HepG2 (cell line): Measurements from ENCODE around the gene MTHFR. TPM values are rescaled to one million over a fixed set of nuclear protein-coding genes. Genes with fewer than 3 reads are reported as not detected.

Source experiments
- AGO1 ChIP-seq: fragments of 200-400 bp; formaldehyde crosslinking; IDR thresholded peaks from 2 replicates; pipeline ENCODE4 v1.6.1; 2017; ENCODE audit warnings: mild to moderate bottlenecking, low read depth, low read length, moderate library complexity; ENCODE audit not compliant: poor library complexity, severe bottlenecking
- CTCF ChIP-seq: sonication (generic); formaldehyde crosslinking; IDR thresholded peaks from 2 replicates; pipeline ENCODE4 v1.5.0; 2020; ENCODE audit warnings: mild to moderate bottlenecking, missing genetic modification reagents, moderate library complexity
- HNF4G ChIP-seq, 2 experiments: sonication (generic) in 1 of 2; formaldehyde crosslinking in 1 of 2; IDR thresholded peaks; 2 replicates each; pipeline versions ENCODE4 v1.4.0 to v1.6.1; 2011 to 2020; ENCODE audit warnings: borderline replicate concordance in 2 of 2, low read depth in 2 of 2, mild to moderate bottlenecking in 2 of 2, low read length in 1 of 2, missing genetic modification reagents in 1 of 2, moderate library complexity in 1 of 2
- JARID2 ChIP-seq: sonication (generic); formaldehyde crosslinking; IDR thresholded peaks from 2 replicates; pipeline ENCODE4 v1.8.1; 2023; ENCODE audit warnings: missing genetic modification reagents, inconsistent platforms; ENCODE audit not compliant: insufficient replicate concordance
- MBD4 ChIP-seq: IDR thresholded peaks from 2 replicates; pipeline ENCODE4 v1.6.1; 2012; ENCODE audit warnings: low read length, inconsistent platforms, borderline replicate concordance
- NBN ChIP-seq: fragments of 450-650 bp; conservative IDR thresholded peaks from 2 replicates; pipeline ENCODE4 v1.6.1; 2017
- NFE2L1 ChIP-seq: sonication (generic); formaldehyde crosslinking; IDR thresholded peaks from 2 replicates; pipeline ENCODE4 v1.4.0; 2020; ENCODE audit warnings: missing genetic modification reagents, mild to moderate bottlenecking, borderline replicate concordance
- NFYB ChIP-seq: sonication (generic); formaldehyde crosslinking; IDR thresholded peaks from 2 replicates; pipeline ENCODE4 v1.4.0; 2020; ENCODE audit warnings: missing genetic modification reagents
- NR2F6 ChIP-seq, 2 experiments: IDR thresholded peaks; 2 replicates each; pipeline ENCODE4 v1.6.1; 2016; ENCODE audit warnings: antibody characterized with exemption in 1 of 2, mild to moderate bottlenecking in 1 of 2
- POLR2G ChIP-seq: fragments of 200-400 bp; formaldehyde crosslinking; IDR thresholded peaks from 2 replicates; pipeline ENCODE4 v1.6.1; 2018; ENCODE audit warnings: mild to moderate bottlenecking, low read depth, low read length, moderate library complexity
- RXRB ChIP-seq: IDR thresholded peaks from 2 replicates; pipeline ENCODE4 v1.6.1; 2016; ENCODE audit warnings: borderline replicate concordance, missing genetic modification reagents, missing compliant biosample characterization
- SUZ12 ChIP-seq: fragments of 150-350 bp; IDR thresholded peaks from 2 replicates; pipeline ENCODE4 v1.6.1; 2014; ENCODE audit warnings: low read depth, low read length
- ZMYM4 ChIP-seq: sonication (generic); formaldehyde crosslinking; IDR thresholded peaks from 2 replicates; pipeline ENCODE4 v1.8.1; 2023; ENCODE audit warnings: mild to moderate bottlenecking, missing genetic modification reagents
- ZNF33B ChIP-seq: sonication (generic); formaldehyde crosslinking; IDR thresholded peaks from 2 replicates; pipeline ENCODE4 v1.5.1; 2020; ENCODE audit warnings: mild to moderate bottlenecking, missing genetic modification reagents
- ZNF501 ChIP-seq: sonication (generic); formaldehyde crosslinking; IDR thresholded peaks from 2 replicates; pipeline ENCODE4 v1.5.1; 2020; ENCODE audit warnings: mild to moderate bottlenecking, moderate library complexity, missing genetic modification reagents
- ZNF552 ChIP-seq: sonication (generic); formaldehyde crosslinking; IDR thresholded peaks from 2 replicates; pipeline ENCODE4 v1.9.0; 2022; ENCODE audit warnings: missing genetic modification reagents, mild to moderate bottlenecking, borderline replicate concordance
- ZNF713 ChIP-seq: sonication (generic); formaldehyde crosslinking; IDR thresholded peaks from 2 replicates; pipeline ENCODE4 v1.4.0; 2020; ENCODE audit warnings: mild to moderate bottlenecking, missing genetic modification reagents
- ZSCAN30 ChIP-seq: sonication (generic); formaldehyde crosslinking; IDR thresholded peaks from 2 replicates; pipeline ENCODE4 v1.5.0; 2020; ENCODE audit warnings: mild to moderate bottlenecking, missing genetic modification reagents
- polyA plus RNA-seq, 8 experiments: library from polyadenylated mRNA; depleted of rRNA in 3 of 8; stranded (reverse) in 7 of 8; unstranded in 1 of 8; fragments of >200 nt; fragmentation: Illumina TruSeq in 4 of 8; extraction: Trizol in 4 of 8; gene quantifications; 2 replicates each; pipeline versions ENCODE4 v1.2.1 to v1.2.3, GENCODE V29; 2011 to 2016; ENCODE audit warnings: low read depth in 4 of 8, missing spikeins in 1 of 8, mixed read lengths in 1 of 8; ENCODE audit not compliant: insufficient read depth in 1 of 8
- total RNA-seq, 5 experiments: library from RNA; depleted of rRNA; stranded (reverse); fragments of >200 nt; fragmentation: Illumina TruSeq; extraction: Trizol; gene quantifications; 2 replicates each; pipeline ENCODE4 v1.2.3, GENCODE V29; 2016; ENCODE audit warnings: low read depth in 1 of 5
- TF ChIP-seq, protein P1 (sequence below): sonication (generic); formaldehyde crosslinking; IDR thresholded peaks from 2 replicates; pipeline ENCODE4 v1.4.0; 2020; ENCODE audit warnings: missing genetic modification reagents
- TF ChIP-seq, protein P2 (sequence below): sonication (generic); formaldehyde crosslinking; IDR thresholded peaks from 2 replicates; pipeline ENCODE4 v1.5.1; 2020; ENCODE audit warnings: missing genetic modification reagents, mild to moderate bottlenecking, borderline replicate concordance

Gene MTHFR
- total and polyA plus RNA-seq, 2 of the 13 experiments (the other 11 are each of a cell fraction or from before 2014, with no cell fraction given) = 3.8 to 8.2 TPM

- TF ChIP-seq MBD4 = no peak
- peak; percentile 47; the same call in 1 of the 2 replicates for TF ChIP-seq ZNF501
- peak; percentile 83 for TF ChIP-seq AGO1
- TF ChIP-seq ZNF713 (CRISPR knock-in tag) = no peak
- TF ChIP-seq RXRB = peak; percentile 22; the same call in 1 of the 2 replicates
- TF ChIP-seq ZNF552 (CRISPR knock-in tag) = no peak
- peak; percentile 10; the same call in 1 of the 2 replicates for TF ChIP-seq CTCF (CRISPR knock-in tag)
- TF ChIP-seq NBN = no peak
- no peak for TF ChIP-seq NFYB (CRISPR knock-in tag)
- TF ChIP-seq ZMYM4 (CRISPR knock-in tag) = peak; percentile 52; the same call in 1 of the 2 replicates
- TF ChIP-seq ZSCAN30 (CRISPR knock-in tag) = no peak
- TF ChIP-seq ZNF33B = 0 out of 2 replicates have a peak, but pooled peaks have one; percentile 31
- TF ChIP-seq, protein P1, sequence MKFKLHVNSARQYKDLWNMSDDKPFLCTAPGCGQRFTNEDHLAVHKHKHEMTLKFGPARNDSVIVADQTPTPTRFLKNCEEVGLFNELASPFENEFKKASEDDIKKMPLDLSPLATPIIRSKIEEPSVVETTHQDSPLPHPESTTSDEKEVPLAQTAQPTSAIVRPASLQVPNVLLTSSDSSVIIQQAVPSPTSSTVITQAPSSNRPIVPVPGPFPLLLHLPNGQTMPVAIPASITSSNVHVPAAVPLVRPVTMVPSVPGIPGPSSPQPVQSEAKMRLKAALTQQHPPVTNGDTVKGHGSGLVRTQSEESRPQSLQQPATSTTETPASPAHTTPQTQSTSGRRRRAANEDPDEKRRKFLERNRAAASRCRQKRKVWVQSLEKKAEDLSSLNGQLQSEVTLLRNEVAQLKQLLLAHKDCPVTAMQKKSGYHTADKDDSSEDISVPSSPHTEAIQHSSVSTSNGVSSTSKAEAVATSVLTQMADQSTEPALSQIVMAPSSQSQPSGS (CRISPR knock-in tag) = no peak
- no peak for TF ChIP-seq JARID2
- no peak for TF ChIP-seq POLR2G
- no peak for TF ChIP-seq NR2F6 (IDR thresholded peaks at IDR 0.05)
- TF ChIP-seq NR2F6 (CRISPR knock-in tag; IDR thresholded peaks at IDR 0.05) = peak; percentile 12; the same call in 1 of the 2 replicates
- no peak for TF ChIP-seq HNF4G (IDR thresholded peaks at IDR 0.05; ENCODE audit: borderline replicate concordance, low read depth, low read length)
- 0 out of 2 replicates have a peak, but pooled peaks have one; percentile 37 for TF ChIP-seq HNF4G (CRISPR knock-in tag; IDR thresholded peaks at IDR 0.05; ENCODE audit: borderline replicate concordance, low read depth)
- TF ChIP-seq SUZ12 = no peak
- TF ChIP-seq, protein P2, sequence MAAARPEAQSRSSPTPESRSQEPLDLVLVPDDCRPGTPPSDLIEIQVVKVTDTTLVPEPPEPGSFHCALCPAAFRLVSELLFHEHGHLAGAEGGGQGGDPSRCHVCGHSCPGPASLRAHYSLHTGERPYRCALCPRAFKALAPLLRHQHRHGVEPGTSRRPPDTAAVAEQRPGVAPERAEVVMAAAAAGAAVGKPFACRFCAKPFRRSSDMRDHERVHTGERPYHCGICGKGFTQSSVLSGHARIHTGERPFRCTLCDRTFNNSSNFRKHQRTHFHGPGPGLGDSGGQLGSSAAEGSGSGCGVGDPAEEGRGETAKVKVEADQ = no peak
- peak; percentile 27; the same call in 1 of the 2 replicates for TF ChIP-seq NFE2L1 (CRISPR knock-in tag)
Observed at GRCh38 chr1:11802973-11803885, 2.5 kb downstream of the MTHFR start (continued).
